ENCODE measurements around the gene SPATS2L. TPM values are rescaled to one million over a fixed set of nuclear protein-coding genes. Genes with fewer than 3 reads are reported as not detected.

Gene SPATS2L
- total RNA-seq, 1 experiment from 2014 or later = not detected

DNA sequence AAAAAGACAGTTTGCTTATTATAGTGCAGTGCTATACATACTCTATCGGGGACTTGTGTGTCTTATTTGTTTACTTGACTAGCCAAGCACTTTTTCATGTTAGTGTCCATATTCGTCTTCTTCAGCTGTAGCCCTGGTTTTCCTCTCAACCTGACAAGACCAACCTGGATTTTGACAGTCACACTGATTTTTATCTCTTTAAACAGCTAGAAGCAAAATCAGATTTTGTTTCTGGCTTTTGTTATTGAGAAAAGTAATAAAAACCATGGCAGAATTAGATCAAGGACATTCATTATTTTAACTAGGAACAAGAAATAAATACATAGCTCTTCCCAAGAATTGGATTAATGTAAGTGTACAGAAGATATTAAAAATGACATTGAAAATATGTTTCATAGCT is 56.8 kb downstream of the SPATS2L start:
- in situ Hi-C loops (cut with HindIII; ENCODE audit: low sequenced_read_pairs) = no loop called here
- no peak for DNase-seq (ENCODE audit: low spot score)

DNA sequence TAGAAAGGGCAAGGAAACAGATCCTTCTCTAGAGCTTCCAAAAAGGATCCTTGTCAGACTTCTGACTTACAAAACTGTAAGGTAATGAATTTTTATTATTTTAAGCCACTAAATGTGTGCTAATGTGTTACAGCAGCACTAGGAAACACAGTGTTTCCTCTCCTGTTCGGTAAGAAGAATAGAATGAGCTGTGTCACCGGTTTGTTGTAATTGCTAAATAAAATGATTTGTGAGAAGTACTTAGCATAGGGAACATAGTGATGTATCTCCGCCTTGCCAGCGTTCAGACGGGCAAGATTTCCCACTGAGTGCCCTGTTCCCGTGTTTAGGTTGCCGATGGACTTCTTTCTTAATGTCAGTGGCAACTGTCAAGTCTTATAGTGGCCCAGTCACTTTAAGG is 57.6 kb downstream of the SPATS2L start:
- in situ Hi-C loops (cut with HindIII; ENCODE audit: low sequenced_read_pairs) = no loop called here

DNA sequence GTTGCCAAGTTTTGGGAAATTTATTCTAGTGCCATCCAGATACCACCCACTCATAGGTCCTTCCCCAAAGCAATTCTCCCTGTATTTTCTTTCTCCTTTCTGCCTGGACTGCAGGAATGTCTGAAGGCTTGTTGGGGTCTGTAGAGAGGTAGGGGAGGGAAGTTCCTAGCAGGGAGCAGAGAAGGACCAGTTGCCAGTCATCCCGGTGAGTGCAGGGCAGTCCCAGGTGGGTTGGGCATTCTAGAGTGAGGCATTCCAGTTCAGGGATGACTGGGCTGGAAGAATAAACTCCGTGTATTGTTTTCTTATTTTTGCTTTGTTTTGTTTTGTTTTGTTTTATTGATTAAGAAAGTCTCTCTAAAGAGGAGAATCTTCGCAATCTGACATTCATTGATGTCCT is 58.1 kb downstream of the SPATS2L start:
- in situ Hi-C loops (cut with HindIII; ENCODE audit: low sequenced_read_pairs) = no loop called here
- no peak for DNase-seq (ENCODE audit: low spot score)

More for the DNA sequence above, 57.6 kb downstream of the SPATS2L start:
- no peak for DNase-seq (ENCODE audit: low spot score)

DNA sequence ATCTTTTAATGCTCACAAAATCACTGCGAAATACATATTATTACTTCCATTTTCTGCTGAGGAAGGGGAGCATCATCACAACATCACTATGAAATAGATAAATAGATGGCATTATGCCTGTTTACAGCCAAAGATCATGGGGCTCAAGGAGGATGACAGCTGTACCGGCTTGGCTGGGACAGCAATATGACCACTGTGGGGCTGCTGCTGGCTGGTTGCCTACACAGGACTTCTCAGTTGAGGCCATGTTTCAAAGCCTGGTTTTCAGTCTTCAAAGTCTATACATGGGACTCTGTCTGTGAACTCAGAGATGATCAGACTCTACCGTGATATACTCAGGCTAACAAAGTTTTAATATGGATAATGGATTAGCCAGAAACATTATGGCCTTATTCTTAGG is 58.7 kb downstream of the SPATS2L start:
- in situ Hi-C loops (cut with HindIII; ENCODE audit: low sequenced_read_pairs) = no loop called here

DNA sequence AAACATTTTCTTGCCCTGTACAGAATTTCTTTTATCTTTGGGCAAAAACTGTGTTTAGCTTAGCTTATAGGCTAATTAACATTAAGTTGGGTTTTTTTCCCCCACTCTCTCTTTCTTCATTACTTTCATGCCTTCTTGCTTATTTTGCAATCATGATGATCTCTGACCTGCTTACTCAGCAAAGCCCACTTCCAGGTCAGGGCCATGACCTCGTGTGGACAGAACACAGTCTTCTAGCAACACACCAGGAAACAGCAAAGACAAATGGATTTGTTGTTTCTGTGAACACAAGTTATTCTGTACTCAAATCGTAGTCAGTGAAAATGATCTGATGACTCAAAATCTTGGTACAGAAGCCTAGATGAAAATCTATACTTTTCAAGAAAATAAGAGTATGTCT is 60.7 kb downstream of the SPATS2L start:
- in situ Hi-C loops (cut with HindIII; ENCODE audit: low sequenced_read_pairs) = no loop called here
- no peak for DNase-seq (ENCODE audit: low spot score)

More for the DNA sequence above, 58.7 kb downstream of the SPATS2L start:
- DNase-seq (ENCODE audit: low spot score) = peak; percentile 40

DNA sequence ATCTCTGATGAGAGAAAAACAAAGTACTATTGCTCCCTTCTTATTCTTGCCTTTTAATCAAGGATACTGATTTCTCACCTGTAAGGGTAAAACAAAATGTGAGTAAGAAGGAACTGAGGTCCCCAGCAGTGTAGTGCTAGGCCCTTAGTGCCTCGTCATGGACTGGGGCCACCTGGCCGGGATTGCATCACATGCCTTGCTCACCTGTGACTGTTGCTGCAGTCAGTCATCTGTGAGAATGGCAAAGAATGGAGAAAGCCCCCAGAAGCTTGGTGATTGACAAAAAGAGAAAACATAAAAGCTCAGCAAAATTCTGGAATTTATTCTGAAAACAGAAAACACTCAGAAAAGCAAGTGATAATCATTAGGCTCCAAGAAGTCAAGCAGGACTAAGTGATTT is 63.4 kb downstream of the SPATS2L start:
- DNase-seq (ENCODE audit: low spot score) = no peak

DNA sequence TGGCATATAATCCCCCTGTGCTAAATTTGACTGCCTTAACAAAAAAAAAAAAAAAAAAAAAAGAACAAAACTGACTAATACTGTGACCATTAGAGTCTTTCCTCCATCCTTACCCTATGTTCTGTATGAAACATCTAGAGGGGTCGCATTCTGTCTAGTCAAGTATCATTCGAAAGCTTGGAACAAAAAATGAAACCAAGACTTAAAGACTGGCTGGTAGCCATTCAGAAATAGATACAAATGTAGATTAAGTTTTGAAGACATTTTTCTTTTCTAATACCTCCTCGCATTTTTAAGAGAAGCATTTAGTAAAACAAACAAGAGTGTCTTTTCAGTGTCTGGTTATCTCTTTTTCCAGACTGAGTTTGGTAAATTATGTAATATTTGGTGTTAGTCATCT is 66.7 kb downstream of the SPATS2L start:
- DNase-seq (ENCODE audit: low spot score) = no peak
- in situ Hi-C loops (cut with HindIII; ENCODE audit: low sequenced_read_pairs) = no loop called here

More for the DNA sequence above, 63.4 kb downstream of the SPATS2L start:
- in situ Hi-C loops (cut with HindIII; ENCODE audit: low sequenced_read_pairs) = no loop called here

DNA sequence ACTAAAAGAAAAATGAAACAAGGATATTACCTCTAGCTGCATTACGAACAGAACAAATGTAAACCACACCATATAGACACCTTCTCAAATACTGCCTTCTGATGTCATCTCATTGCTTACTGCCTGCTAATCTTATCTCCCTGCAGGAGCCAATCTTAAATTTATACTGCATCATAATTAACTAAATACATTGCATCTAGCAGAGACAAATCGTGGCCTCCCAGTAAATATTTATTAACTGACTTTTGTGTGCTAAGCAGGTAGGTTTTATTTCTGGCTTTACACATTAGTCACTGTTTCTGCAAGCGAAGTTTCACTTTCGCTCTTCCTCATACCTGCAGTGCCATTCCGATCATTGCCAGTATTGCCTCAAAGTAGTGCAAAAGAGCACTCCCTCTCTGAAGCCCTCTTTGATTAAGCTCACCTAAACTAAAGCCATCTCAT is 67.5 kb downstream of the SPATS2L start:
- in situ Hi-C loops (cut with HindIII; ENCODE audit: low sequenced_read_pairs) = no loop called here
- no peak for DNase-seq (ENCODE audit: low spot score)

DNA sequence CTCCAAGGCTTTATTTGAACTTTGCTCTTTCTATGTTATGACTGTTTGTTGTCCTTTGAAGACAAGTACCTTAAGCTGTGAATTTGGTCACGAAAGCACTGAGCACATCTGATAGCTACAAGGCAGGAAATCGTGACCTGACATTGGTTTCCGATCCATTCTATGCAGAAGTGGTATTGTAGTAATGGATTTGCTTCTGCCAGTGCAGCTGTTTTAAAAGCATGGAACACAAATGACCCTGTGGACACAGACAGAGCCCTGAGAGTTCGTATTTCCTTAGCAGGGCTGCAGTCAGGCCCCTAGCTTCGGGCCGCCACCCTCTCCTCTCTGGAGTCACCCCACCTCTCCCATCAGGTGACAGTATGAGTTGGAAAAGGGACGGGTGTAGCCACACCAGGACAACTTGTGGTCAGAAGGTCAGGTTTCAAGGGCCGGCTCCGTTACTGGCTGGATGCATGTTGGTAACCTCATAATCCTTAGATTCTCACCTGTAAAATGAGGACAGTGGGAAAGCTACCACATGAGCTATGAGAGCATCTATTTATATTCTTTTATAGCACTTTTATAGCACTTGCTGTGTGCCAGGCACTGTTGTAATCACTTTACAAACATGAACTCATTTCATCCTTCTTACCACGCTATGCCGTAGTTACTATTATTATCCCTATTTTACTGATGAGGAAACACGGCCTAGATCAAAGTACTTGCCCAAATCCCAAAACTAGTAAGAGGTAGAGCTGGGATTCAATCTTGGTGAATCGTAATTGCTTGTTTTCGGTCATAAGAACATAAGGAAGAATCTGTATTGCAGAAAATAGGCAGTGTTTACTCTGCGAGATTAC is 70.2 kb downstream of the SPATS2L start:
- DNase-seq (ENCODE audit: low spot score) = no peak
- in situ Hi-C loops (cut with HindIII; ENCODE audit: low sequenced_read_pairs) = no loop called here

DNA sequence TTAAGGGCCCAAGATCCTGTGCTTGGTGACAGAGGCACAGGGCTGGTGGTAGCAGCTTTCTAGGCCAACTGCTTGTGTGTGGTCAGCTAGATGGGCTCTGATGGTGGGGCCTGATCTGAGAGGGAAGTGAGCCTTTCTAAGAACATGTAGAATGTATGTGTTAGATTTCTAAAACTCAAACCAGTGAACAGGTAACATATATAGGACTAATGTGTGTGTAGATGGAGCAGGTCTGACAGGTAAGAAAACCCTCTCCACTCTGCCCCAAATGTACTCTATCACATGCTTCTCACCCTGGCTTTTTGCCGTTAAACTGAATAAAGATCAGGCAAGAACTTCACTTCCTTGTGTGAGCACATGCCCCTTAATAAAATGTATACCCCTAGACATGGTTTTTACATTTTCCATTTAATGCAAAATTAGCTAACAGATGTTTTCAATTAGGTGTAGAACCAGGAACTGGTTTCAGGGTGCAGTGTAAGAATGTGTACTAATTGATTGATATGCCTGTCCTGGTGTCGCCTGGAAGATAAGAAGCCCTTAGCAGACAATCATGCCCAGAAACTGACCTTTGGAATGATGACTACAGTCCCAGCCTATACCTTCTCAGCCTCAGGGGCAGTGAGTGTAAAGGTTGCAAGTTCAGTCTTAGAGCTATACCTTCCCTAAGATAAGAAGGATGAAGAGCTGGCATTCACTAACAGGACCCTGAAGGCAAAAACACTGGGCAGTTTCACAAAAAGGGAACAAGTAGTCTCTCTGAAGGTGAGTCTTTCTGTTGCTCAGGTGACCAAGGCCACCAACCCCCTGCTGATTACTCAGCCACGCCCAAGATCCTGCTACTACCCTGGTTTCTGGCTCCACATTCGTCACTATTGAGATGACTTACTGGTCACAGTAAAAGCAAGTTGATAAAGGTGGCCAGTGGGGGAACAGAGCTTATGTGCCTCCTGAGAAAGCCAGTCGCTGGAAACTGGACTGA is 71.2 kb downstream of the SPATS2L start:
- DNase-seq (ENCODE audit: low spot score) = no peak
- in situ Hi-C loops (cut with HindIII; ENCODE audit: low sequenced_read_pairs) = no loop called here

DNA sequence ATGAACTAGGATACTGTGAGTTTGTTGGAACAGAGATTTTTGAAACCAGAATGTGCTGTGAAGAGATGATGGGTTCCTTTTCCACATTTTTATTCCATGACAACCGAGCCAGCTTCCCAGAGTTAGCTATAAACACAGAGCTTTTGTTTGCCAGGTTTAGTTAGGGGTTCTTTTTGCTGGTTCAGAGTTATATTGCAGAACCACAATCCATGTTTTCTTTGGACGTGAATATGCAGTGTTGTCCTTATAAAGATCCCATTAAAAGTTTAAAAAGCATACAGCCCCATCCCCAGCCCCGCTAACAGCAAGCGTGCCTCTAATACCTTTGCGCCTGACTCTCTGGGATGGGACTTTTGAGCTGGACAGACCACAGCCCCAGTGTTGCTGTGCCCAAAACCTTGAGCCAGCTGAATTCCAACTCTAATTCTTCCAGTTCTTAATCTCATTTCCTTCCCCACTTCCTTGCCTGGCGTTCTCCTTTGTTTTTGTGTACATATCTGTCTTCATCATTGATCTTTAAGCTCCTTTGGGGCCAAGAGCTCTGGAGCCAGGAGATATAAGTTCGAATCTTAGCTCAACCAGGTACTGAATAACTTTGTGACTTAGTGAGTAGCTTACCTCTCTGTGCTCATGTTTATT is 72.3 kb downstream of the SPATS2L start:
- no peak for DNase-seq (ENCODE audit: low spot score)
- in situ Hi-C loops (cut with HindIII; ENCODE audit: low sequenced_read_pairs) = no loop called here

DNA sequence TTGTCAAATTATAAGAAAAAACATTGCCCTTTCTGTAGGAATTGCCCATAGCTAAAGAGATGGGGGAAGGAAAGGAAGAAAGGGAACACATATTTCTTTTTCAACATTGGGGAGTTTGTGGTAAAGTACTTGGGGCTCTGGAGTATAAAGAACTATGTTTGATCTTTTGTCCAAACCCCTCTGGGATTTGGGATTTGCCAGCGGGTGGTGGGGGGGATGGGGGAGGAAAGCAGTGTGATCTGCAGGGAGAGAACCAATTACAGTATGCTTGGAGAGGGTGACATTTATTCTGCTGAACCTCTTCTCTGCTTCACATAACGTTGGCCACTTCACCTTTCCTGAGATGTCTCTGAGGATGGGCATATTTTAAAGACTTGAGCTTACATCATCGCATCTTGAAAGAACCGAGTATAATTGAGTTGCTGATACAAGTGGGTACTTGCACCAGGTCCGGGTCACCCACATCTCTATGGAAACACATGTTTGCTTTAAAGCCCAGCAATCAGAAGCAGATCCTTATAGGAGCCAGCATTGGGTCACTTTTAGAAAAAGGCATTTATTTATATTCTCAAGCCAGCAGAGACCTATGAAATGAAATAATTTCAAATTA is 73.1 kb downstream of the SPATS2L start:
- in situ Hi-C loops (cut with HindIII; ENCODE audit: low sequenced_read_pairs) = no loop called here
- no peak for DNase-seq (ENCODE audit: low spot score)

DNA sequence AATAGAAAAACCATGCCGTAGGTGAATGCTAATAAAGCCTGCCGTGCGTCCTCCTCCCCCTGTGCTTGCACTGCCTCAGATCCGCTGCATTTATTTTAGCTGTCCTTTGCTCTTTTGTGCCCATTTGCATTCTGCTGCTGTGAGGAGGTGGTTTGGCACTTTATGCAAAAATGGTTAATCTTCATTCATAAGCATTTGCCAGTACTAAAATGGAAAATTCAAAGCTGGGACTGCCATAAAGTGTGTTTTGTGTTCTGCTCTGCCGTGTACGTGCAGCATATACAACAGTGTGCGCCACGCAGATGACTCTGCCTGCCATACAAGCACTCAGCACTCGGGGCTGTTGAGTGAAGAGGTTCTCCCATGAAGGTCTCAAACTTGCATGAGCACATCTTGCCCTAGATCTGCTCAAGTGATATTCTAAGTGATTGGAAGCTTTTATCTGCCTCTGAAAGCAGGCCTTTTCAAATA is 73.6 kb downstream of the SPATS2L start:
- DNase-seq (ENCODE audit: low spot score) = no peak
- in situ Hi-C loops (cut with HindIII; ENCODE audit: low sequenced_read_pairs) = no loop called here

DNA sequence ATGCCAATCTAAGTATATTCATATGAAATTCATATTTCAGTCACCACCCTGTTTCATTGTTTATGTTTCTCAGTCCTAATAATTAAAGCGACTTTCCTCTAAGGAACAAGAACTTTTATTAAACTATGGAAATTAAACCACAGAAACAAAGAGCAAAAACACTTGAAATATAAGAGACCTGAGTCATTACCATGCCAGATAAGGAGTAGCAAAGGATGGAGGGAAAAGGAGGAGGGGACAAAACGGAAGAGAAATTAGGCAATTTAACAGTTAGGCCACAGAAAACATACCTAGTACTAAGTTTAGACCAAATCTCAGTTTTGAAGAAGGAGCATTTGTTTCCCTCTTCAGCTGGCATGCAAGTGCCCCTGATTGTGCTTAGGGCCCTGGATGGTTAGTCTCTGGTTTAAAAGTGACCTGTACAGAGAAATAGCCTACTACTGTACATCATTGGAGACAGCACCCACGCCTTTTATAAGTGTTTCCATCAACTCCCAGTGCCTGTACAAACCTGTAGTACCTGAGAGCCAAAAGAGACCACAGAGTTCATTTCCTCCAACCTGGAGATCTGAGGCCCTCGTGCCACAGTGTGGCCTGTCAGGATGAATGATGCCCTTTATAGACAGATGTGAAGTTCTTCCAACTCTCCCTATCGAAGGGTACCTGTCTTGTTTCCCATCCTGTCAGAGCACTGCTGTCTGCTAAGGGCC is 74.5 kb downstream of the SPATS2L start:
- DNase-seq (ENCODE audit: low spot score) = no peak
- in situ Hi-C loops (cut with HindIII; ENCODE audit: low sequenced_read_pairs) = no loop called here

DNA sequence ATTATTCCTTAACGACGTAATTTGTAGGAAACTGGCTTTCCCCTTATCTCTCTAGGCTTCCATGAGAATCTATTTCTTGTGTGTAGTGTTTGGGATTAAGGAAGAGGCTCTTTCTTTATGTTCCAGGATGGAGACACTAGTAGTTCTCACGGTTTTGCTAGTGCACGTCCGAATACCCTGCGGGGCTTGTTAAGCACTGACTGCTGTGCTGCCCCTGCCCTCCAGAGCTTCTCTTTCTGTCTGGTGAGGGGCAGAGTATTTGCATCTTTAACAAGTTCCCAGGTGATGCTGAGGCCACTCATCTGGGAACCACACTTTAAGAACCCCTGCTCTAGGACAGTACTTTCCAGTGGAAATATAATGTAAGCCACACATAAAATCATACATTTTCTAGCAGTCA is 76.4 kb downstream of the SPATS2L start:
- DNase-seq (ENCODE audit: low spot score) = no peak
- in situ Hi-C loops (cut with HindIII; ENCODE audit: low sequenced_read_pairs) = no loop called here

DNA sequence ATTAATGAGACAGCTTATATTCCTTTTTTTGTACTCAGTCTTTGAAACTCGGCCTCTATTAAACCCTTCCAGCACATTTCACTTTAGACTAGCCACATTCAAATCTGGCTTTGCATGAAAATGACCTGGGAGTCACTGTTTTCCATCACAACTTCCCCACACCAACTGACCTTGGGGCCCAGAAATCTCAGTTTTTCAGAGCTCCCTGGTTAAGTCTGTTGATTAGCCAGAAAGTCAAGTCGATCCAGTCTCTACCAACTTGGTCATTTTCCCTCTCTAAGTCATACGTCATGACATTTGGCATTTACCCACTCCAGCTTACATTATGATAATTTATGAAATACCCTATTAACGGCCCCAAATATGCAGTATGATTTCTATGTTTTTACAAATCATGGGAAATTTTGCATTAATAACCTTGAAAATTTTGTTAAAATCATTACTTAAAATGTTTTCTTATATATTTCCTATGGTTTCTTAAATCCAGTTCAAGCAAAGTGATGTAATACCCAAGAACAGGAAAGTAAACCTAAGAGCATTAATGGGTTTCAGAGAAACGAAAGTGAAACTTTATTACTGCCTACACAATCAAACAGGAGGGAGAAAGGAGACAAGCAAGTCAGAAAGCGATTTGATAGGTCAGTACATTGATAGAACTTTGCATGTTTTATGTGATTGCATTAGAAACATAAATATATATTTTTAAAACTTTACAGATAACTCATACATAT is 77.1 kb downstream of the SPATS2L start:
- DNase-seq (ENCODE audit: low spot score) = no peak
- in situ Hi-C loops (cut with HindIII; ENCODE audit: low sequenced_read_pairs) = no loop called here

DNA sequence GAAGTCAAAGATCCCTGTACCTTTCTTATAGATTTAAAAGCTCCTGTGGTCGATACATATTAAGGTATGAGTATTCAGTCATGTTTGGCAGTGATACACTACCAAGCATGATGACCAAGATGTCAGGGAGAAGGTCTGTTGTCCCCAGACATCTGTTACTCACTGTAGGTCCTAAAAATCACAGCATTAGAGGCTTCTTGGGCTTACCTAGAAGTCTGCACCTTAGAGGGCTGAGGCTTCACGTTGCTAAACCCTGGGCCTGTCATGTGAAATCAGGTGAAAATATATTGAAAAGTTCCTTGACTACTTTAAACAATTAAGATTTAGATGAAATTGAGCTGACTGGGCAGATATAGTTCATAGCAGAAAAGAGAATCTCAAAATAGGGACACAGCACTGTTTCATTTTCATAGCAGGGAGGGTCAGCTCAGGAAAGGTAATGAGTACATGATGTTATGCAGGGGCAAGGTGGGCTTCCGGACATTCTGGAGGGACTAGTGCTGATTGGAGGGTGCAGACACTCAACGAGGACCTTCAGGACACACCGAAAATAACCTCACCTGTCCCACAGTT is 78.7 kb downstream of the SPATS2L start:
- no peak for DNase-seq (ENCODE audit: low spot score)
- in situ Hi-C loops (cut with HindIII; ENCODE audit: low sequenced_read_pairs) = no loop called here

DNA sequence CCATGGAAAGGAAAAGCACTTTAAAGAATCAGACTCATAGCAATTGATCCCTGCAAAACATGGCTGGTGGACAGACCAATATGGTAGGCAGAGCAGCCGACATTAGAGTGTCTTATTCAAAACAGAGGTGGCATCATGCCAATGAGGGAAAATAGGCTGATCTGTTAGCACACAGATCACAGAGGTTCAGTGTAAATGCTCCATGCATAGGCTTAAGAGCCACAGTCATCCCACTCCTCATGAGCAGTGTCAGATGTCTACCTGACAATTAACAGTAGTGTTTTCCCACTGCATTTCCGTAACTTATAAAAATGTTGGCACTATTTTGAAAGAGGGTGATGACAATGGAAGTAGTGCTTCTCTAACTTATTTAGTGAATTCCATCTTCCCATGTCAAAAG is 86.7 kb downstream of the SPATS2L start:
- in situ Hi-C loops (cut with HindIII; ENCODE audit: low sequenced_read_pairs) = no loop called here
- DNase-seq (ENCODE audit: low spot score) = no peak
